HEK293 (cell line): ENCODE measurements around the gene PFN1.

Experiments used
- CTCF ChIP-seq: fragments of 450-650 bp; formaldehyde crosslinking; IDR thresholded peaks from 2 replicates; pipeline ENCODE4 v1.5.1; 2016; ENCODE audit warnings: missing biosample characterization, missing genetic modification characterization
- IKZF3 ChIP-seq: fragments of 450-650 bp; IDR thresholded peaks from 2 replicates; pipeline ENCODE4 v1.5.0; 2018; ENCODE audit warnings: missing biosample characterization, mild to moderate bottlenecking, missing genetic modification characterization, moderate library complexity
- MZF1 ChIP-seq: fragments of 450-650 bp; formaldehyde crosslinking; IDR thresholded peaks from 2 replicates; pipeline ENCODE4 v1.5.1; 2017; ENCODE audit warnings: missing biosample characterization, missing genetic modification characterization, borderline replicate concordance
- REST ChIP-seq: fragments of 450-650 bp; formaldehyde crosslinking; IDR thresholded peaks from 2 replicates; pipeline ENCODE4 v1.5.1; 2016; ENCODE audit warnings: missing biosample characterization, missing genetic modification characterization
- TCF7L2 ChIP-seq: IDR thresholded peaks from 2 replicates; pipeline ENCODE4 v1.6.1; 2011; ENCODE audit warnings: low read depth, mild to moderate bottlenecking, inconsistent platforms, low read length, moderate library complexity, borderline replicate concordance
- YY2 ChIP-seq: fragments of 450-650 bp; formaldehyde crosslinking; IDR thresholded peaks from 2 replicates; pipeline ENCODE4 v1.5.1; 2016; ENCODE audit warnings: missing biosample characterization, missing genetic modification characterization
- ZNF114 ChIP-seq: fragments of 450-650 bp; formaldehyde crosslinking; IDR thresholded peaks from 2 replicates; pipeline ENCODE4 v1.5.0; 2017; ENCODE audit warnings: missing biosample characterization, missing genetic modification characterization
- ZNF248 ChIP-seq: fragments of 450-650 bp; formaldehyde crosslinking; IDR thresholded peaks from 2 replicates; pipeline ENCODE4 v1.5.1; 2017; ENCODE audit warnings: missing biosample characterization, missing genetic modification characterization
- ZNF433 ChIP-seq: fragments of 450-650 bp; formaldehyde crosslinking; IDR thresholded peaks from 2 replicates; pipeline ENCODE4 v1.5.1; 2016; ENCODE audit warnings: missing biosample characterization, missing genetic modification characterization, low read depth
- ZNF776 ChIP-seq: fragments of 450-650 bp; formaldehyde crosslinking; IDR thresholded peaks from 2 replicates; pipeline ENCODE4 v1.5.0; 2017; ENCODE audit warnings: missing biosample characterization, missing genetic modification characterization, borderline replicate concordance
- ZNF830 ChIP-seq: fragments of 450-650 bp; IDR thresholded peaks from 2 replicates; pipeline ENCODE4 v1.5.0; 2018; ENCODE audit warnings: missing biosample characterization, missing genetic modification characterization, low read depth, mild to moderate bottlenecking, moderate library complexity
- TF ChIP-seq, protein P1 (sequence below): fragments of 450-650 bp; formaldehyde crosslinking; IDR thresholded peaks from 2 replicates; pipeline ENCODE4 v1.5.1; 2016; ENCODE audit warnings: missing biosample characterization, missing genetic modification characterization, low read depth
- TF ChIP-seq, protein P2 (sequence below): fragments of 450-650 bp; formaldehyde crosslinking; IDR thresholded peaks from 2 replicates; pipeline ENCODE4 v1.5.1; 2016; ENCODE audit warnings: missing biosample characterization, missing genetic modification characterization

DNA sequence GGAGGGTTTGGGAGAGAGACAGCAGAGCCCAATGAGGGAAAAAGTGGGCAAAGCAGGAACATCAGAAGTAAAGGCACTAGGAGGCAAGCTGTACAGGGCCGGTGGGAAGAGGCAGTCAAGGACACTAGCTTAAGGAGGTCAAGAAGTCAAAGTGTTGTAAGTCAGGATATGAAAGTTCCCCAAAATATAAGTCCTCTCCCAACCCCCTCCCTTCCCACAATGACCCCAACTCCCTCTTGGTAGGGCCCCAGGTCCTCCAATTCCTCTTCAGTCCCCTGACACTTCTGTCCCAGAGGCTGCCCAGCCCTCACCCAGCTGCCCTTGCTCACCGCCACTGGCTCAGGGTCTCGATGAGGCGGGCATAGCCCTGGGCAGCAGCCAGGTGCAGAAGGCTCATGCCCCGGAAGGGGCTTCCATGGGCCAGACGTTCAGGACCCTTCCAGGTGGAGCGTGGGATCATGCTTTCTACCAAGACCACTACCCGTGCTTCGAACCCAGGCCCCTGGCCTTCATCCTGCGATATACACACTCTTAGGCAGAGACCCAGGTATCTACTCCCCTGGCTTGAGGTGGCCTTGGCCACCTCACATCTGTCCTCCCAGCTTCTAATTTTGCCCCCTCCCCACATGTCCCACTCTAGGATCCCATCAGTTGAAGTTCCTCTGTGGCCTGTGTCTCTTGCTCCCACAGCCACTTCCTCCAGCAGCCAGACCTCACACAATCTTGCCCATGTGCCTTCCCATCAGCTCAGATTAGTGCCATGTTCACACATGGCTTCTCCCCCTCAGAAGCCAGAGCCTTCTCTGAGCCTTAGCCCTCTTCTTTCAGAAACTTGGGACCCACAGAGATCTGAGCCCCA is 25.2 kb upstream of the PFN1 start:
- TF ChIP-seq CTCF (tag by site-specific recombination) (no peak), ZNF433 (tag by site-specific recombination) (no peak), ZNF776 (tag by site-specific recombination) (no peak), REST (no peak), ZNF114 (tag by site-specific recombination) (no peak), TCF7L2 (no peak), ZNF248 (tag by site-specific recombination) (no peak), YY2 (tag by site-specific recombination) (no peak), MZF1 (tag by site-specific recombination) (no peak), IKZF3 (tag by site-specific recombination) (no peak), ZNF830 (tag by site-specific recombination) (no peak)
- TF ChIP-seq, protein P1, sequence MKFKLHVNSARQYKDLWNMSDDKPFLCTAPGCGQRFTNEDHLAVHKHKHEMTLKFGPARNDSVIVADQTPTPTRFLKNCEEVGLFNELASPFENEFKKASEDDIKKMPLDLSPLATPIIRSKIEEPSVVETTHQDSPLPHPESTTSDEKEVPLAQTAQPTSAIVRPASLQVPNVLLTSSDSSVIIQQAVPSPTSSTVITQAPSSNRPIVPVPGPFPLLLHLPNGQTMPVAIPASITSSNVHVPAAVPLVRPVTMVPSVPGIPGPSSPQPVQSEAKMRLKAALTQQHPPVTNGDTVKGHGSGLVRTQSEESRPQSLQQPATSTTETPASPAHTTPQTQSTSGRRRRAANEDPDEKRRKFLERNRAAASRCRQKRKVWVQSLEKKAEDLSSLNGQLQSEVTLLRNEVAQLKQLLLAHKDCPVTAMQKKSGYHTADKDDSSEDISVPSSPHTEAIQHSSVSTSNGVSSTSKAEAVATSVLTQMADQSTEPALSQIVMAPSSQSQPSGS (tag by site-specific recombination) = no peak
- TF ChIP-seq, protein P2, sequence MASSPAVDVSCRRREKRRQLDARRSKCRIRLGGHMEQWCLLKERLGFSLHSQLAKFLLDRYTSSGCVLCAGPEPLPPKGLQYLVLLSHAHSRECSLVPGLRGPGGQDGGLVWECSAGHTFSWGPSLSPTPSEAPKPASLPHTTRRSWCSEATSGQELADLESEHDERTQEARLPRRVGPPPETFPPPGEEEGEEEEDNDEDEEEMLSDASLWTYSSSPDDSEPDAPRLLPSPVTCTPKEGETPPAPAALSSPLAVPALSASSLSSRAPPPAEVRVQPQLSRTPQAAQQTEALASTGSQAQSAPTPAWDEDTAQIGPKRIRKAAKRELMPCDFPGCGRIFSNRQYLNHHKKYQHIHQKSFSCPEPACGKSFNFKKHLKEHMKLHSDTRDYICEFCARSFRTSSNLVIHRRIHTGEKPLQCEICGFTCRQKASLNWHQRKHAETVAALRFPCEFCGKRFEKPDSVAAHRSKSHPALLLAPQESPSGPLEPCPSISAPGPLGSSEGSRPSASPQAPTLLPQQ (tag by site-specific recombination) = no peak
